OCI-M2 (cell line): ENCODE measurements around the gene PKMYT1.
"Not testable (repeated sequence)": the region's sequence is repeated elsewhere in the genome, so short reads cannot be mapped to it uniquely, and the experiment has no call there.

Experiments used
- DNase-seq: peaks from one replicate; lab custom pipeline; 2025; ENCODE audit not compliant: unreplicated experiment; lab: John Stamatoyannopoulos, UW

PKMYT1 gene

DNA sequence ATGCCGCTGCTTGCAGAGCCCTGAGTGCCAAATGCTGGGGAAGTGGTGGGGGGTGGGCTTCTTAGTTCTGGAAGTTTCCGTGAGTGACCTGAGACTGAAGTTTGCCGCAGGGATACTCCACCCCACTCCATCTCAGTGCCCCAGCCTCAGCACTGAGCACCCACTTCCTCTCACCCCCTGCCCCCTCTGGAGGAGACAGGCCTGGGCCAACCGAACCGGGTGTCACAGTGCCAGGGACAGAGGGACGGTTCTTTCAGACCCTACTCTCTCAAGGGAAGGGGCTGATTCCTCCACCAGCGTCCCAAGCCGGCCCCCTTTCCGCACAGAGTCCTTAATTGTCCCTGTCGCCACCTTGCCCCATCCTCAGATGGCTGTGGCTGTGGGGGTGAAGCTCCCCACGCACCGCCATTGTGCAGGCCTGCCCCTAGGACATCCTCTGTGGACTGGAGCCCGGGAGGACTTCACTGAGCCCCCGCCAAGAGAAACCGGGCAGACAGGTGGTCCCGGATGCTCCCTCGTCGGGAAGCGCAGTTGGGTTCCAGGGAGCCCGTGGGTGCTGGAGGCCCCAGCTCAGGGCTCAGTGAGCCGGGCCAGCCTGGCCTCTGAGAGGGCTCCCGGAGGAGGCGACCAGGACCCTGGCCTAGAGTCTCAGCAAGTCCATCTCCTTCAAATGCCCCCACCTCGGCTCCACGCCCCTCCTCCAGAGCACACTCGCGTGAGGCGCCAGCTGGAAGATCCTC, 17.7 kb downstream of the PKMYT1 start:
- DNase-seq = no peak

GRCh38 chr16:2960183-2961010, 19.8 kb downstream of the PKMYT1 start:
- DNase-seq = no peak

GRCh38 chr16:2959206-2959605, 21.0 kb downstream of the PKMYT1 start:
- no peak for DNase-seq

DNA sequence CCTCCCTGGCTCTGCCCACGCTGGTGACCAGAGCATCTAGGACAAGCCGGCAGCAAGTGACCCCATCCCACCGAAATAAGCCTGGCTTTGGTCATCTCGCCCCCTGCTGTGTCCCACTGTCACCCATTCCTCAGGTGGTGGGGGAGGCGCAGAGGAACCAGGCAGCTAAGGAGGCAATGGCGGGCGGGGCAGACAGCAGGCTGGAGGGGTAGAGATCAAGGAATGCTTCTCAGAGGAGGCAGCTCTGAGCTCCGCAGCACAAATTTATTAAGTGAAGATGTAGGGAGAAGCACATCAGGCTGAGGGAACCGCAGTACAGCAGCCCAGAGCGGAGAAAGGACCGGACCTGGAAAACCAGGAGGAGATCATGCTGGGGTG, 23.7 kb downstream of the PKMYT1 start:
- no peak for DNase-seq

- no peak for DNase-seq
Observed at GRCh38 chr16:2955779-2956578, 24.3 kb downstream of the PKMYT1 start.

GRCh38 chr16:2955438-2955778, 24.8 kb downstream of the PKMYT1 start:
- DNase-seq = no peak

GRCh38 chr16:2954656-2955381, 25.4 kb downstream of the PKMYT1 start:
- DNase-seq = no peak

DNA sequence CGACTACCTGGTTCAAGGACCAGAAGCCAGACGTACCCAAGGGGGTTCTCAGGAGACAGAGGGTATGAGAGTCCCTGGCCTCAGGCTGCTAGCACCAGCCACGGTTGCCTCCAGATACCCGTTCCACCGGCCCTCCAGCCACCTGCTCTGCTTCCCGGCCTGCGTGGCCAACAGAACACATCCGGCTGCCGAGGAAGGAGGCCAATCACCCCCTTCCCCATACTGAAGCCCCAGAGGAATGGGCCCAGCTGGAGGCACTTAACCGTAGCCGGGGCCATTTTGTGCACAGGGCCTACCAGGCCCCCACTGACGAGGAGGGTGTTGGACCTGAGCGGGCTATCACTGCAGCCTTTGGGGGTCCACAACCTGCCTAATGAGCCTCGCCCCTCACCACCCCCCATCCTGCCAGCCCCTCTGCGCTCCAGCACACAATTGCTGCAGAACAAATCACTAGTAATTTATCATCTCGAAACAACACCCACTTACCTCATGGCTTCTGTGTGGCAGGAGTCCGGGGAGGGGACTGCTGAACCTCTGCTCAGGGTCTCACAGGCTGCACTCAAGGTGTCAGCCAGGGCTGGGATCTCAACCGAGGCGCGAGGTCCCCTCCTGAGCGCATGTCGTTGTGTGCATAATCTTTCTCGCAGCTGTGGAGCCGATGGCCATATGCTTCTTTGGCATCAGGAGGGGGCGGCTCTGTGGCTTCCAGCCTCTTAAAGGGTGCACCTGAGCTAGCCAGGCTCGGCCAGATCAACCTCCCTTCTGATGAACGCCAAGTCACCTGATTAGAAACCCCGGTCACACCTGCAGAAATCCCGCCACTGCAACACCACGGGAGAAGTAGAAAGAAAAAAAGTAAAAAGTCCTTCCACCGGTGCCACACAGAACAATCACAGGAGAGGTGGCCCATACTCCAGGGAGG, 26.3 kb downstream of the PKMYT1 start:
- DNase-seq = no peak

GRCh38 chr16:2952679-2953078, 27.6 kb downstream of the PKMYT1 start:
- no peak for DNase-seq

- no peak for DNase-seq
Observed at GRCh38 chr16:2950773-2951172, 29.5 kb downstream of the PKMYT1 start.

GRCh38 chr16:2950353-2950724, 29.9 kb downstream of the PKMYT1 start:
- no peak for DNase-seq

- no peak for DNase-seq
Observed at GRCh38 chr16:2949705-2950352, 30.4 kb downstream of the PKMYT1 start.

- no peak for DNase-seq
Observed at GRCh38 chr16:2948807-2949704, 31.2 kb downstream of the PKMYT1 start.

GRCh38 chr16:2946649-2947048, 33.6 kb downstream of the PKMYT1 start:
- DNase-seq = no peak

DNA sequence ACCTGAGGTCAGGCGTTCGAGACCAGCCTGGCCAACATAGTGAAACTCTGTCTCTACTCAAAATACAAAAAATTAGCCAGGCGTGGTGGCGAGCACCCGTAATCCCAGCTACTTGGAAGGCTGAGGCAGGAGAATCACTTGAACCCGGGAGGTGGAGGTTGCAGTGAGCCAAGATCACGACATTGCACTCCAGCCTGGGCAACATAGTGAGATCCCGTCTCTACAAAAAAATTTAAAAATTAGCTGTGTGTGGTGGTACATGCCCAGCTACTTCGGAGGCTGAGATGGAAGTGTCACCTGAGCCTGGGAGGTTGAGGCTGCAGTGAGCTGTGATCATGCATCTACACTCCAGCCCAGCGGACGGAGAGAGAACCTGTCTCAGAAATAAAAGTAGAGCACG, 36.5 kb downstream of the PKMYT1 start:
- not testable (repeated sequence) for DNase-seq

GRCh38 chr16:2942045-2942444, 38.2 kb downstream of the PKMYT1 start:
- no peak for DNase-seq

DNA sequence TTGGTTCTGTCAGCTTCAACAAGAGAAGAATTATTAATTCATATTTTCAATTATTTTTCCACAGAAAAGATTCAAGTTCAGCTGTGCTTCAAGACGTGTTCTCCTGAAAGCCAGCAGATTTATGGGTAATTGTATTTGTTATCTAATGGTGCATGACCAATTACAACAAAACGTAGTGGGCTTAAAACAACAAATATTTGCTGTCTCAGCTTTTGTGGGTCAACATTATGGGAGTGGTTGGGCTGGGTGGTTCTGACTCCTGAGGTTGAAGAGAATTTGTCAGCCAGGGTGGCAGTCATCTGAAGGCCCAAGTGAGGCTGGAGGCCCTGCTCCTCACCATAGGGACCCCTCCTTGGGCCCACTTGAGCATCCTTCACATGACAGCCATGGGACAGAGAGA, 40.3 kb downstream of the PKMYT1 start:
- DNase-seq = no peak

GRCh38 chr16:2938206-2938605, 42.0 kb downstream of the PKMYT1 start:
- no peak for DNase-seq

GRCh38 chr16:2937170-2937569, 43.1 kb downstream of the PKMYT1 start:
- no peak for DNase-seq
